ENCODE results near the gene FSD1L.
"Not testable (repeated sequence)": the region's sequence is repeated elsewhere in the genome, so short reads cannot be mapped to it uniquely, and the experiment has no call there.

- not testable (repeated sequence) for TF ChIP-seq CTCF, POLR2A (IDR thresholded peaks at IDR 0.05)
These were observed 75.0 kb downstream of the FSD1L start for GRCh38 chr9:105522618-105523385.
